GM19452 (cell line): Measurements from ENCODE around the gene MED13.
A peak's percentile ranks its signal among the peaks of the same experiment; 100 is the strongest.
"Not testable (repeated sequence)": the region's sequence is repeated elsewhere in the genome, so short reads cannot be mapped to it uniquely, and the experiment has no call there.

Experiments used
- ATAC-seq: cut with Tn5 transposase; IDR thresholded peaks from one replicate; pipeline ENCODE4 v1.9.1; 2021; ENCODE audit not compliant: unreplicated experiment

The MED13 gene

DNA sequence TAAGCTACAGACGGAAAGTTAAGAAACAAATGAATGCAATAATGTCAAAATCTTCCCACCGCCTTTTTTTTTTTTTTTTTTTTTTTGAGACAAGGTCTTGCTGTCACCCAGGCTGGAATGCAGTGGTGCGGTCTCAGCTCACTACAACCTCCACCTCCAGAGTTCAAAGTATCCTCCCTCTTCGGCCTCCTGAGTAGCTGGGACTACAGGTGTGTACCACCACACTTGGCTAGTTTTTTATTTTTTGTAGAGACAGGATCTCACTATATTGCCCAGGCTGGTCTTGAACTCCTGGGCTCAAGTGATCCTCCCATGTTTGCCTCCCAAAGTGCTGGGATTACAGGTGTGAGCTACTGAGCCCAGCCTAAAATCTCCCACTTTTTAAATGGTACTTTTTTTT is 66.5 kb downstream of the MED13 start:
- not testable (repeated sequence) for ATAC-seq

DNA sequence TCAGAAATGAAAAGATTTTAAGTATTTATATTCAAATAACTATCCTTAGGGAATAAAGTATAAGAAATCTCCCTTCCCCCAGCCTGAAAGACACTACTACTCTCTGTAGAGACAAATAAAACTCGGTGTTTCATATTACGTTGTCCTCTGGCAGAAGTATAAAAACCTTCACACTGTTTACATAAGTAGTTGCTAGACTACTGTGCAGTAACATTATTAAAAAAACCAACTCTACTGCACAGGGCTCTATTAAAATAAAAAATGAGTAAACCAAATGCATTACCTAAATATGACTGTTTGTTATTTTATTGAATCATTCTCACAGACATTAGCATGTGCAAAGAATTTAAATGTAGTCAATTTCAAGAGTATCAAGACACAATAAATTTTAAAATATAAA is 67.4 kb downstream of the MED13 start:
- no peak for ATAC-seq

DNA sequence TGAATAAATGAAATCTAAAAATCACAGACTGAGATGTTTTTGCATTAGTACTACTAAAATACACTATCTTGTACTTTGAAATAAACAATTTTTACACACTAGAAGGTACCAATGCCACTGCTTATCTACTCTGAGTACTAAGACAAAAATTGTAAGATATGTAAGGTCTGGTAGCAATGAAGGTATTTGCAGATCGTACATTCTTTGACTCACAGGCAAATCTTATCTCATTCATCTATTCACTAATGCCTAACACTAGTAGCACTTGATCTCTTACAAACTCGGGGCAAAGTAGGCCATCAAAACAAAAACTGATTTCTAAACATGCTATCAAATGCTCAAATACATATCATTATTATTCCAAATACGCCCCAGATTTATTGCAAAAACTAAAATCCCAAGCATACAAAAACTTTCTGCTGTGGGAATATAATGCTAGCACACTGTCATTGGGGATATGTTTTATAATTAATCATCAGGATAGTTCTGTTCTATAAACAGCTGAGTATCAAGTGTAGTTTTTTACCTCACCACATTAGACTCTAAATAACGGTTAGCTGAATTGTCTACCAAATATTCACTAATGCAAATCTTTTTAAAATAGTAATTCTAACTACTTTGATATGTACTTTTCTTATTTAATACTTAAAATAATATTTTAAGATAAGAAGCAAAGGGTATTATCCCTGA is 68.0 kb downstream of the MED13 start:
- no peak for ATAC-seq

DNA sequence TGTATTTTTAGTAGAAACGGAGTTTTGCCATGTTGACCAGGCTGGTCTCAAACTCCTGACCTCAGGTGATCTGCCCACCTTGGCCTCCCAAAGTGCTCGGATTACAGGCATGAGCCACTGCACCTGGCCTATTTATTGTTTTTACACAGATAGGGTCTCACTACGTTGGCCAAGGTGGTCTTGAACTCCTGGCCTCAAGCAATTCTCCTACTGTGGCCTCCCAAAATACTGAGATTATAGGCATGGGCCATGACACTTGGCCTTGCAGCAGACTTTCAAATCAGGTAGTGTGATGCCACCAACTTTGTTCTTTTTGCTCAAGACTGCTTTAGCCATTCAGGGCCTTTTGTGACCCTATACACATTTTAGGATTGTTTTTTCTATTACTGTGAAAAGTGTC is 75.6 kb downstream of the MED13 start:
- ATAC-seq: no peak

GRCh38 chr17:61986898-61987297 is 78.2 kb downstream of the MED13 start:
- ATAC-seq: no peak

DNA sequence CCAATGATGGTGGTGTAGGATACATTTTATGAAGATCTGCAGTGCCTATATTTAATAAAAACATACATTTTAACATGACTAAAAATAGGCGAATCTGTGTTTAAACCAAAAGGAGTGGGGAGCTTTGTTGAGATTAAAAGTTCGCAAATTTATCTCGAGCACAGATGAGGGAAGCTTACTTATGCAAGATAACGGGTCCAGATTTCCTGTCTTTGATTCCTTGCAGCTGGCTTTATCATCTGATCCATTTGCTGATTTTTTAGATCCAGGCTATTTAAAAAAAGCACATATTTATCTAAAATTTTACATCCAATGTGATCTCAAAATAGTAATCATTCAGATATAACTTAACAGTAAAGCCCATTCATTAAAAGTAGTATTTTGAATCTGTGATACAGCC is 80.3 kb downstream of the MED13 start:
- ATAC-seq: no peak

- ATAC-seq: no peak
Observed at GRCh38 chr17:61981323-61981722, 83.8 kb downstream of the MED13 start.

DNA sequence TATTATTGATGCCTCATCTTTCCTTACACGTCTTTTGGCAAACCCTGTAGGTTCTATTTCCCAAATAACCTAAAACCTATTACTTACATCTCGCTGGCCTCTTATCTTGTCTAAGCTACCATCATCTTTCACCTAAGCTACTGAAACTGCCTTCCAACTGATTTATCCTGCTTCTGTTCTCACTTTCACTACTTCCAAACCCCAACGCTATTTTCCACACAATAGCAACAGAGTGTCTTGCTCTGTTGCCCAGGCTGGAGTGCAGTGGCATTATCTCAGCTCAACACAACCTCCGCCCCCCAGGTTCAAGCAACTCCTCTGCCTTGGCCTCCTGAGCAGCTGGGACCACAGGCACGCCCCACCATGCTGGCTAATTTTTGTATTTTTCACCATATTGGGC is 84.5 kb downstream of the MED13 start:
- ATAC-seq: no peak

DNA sequence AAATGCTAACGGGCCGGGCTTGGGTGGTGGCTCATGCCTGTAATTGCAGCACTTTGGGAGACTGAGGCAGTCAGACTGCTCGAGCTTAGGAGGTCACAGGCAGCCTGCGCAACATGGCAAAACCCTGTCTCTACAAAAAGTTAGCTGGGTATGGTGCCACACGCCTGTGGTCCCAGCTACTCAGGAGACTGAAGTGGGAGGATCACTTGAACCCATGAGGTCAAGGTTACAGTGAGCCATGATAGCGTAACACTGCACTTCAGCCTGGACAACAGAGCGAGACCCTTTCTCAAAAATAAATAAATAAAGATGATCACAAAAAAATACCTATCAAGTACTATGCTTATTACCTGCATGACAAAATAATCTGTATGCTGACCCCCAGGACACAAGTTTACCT is 91.0 kb downstream of the MED13 start:
- no peak for ATAC-seq

DNA sequence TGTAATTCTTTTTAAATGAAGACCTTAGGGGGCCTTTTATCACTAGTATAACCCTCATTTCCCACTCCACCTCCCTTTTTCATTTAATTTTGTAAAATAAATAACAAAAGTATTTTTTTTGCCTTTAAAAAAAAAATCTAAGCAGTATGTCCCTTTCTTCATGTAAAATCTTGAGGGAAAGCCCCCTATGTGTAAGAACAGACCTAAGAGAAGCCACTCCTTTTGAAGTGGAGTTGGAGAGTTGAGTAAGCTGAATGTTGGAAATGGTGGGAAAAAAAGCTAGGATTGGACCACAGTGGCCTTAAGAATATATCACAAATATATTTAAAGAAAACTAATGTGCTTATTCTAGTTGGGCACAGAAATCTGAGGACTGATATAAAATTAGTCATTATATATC is 92.8 kb downstream of the MED13 start:
- no peak for ATAC-seq

GRCh38 chr17:61970030-61970429 is 95.0 kb downstream of the MED13 start:
- no peak for ATAC-seq

- ATAC-seq: no peak
Observed at GRCh38 chr17:61968757-61969156, 96.3 kb downstream of the MED13 start.

- ATAC-seq: no peak
Observed at GRCh38 chr17:61967729-61968128, 97.3 kb downstream of the MED13 start.

- ATAC-seq: no peak
Observed at GRCh38 chr17:61966191-61966590, 98.9 kb downstream of the MED13 start.

GRCh38 chr17:61955619-61956018 is 109.5 kb downstream of the MED13 start:
- no peak for ATAC-seq

DNA sequence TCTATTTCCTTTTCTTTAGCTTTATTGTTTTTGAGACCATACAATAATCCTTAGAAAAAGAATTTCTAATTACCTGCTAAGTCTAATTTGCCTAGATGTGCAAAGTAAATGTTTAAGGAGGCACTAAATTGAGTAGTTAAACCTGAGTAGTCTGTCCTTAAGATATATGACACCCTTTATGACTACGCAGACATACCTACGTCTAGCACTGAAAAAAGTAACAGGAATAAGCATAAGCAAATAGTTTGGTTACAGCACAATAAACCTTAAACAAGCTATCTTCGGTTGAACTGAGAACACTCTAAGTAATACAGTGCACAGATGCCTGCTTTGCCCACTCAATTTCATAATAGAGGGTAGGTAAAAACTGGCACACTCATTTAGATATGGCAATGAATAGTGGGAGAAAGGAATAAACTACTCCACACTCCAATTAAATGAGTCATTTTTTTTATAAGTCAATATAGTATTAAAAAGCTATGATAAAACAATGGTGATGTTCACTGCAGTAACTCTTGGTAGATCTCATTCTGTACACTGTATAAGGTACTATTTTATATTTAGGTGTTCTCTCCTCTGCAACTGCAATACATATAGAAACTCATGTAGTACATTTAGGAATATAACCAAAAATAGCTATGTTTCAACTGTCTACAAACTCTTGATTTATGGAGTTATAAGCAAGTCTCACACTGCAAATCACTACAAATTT is 117.6 kb downstream of the MED13 start:
- no peak for ATAC-seq

- ATAC-seq: no peak
Observed at GRCh38 chr17:61946359-61946758, 118.7 kb downstream of the MED13 start.

- ATAC-seq: no peak
Observed at GRCh38 chr17:61943117-61943516, 122.0 kb downstream of the MED13 start.

DNA sequence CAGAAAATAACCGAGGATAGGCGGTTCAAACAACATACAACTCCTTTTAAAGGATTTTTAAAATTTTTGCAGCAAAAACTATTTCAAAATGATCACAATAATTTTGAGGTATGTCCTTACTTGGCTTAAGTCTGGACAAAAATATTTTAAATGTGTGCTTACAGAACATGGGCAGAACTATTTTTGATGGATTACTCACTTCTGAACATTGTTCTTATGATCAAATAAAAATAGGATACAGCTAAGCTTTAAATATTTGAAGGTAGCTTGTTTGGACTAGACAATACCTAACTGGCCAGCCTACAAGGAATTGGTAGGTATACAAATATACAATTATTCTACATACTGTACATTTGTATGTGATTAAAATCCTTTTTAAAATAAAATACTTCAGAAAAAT is 123.0 kb downstream of the MED13 start:
- ATAC-seq: no peak

DNA sequence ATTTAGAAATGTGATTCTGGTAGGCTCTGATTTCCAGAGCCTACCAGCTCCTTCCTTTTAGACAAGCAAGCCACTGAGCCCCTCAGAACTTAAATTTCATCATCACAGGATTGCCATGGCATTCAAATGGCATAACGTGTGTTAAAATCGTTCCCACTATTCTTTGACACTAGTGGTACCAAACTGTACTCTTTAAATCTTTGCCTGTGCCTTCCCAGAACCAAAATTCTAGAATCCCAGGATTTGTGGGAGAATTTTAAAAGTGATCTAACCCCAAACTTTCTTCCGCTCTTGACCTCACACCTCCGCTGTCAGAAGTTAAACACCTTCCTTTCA is 137.0 kb downstream of the MED13 start:
- peak; percentile 7 for ATAC-seq

GRCh38 chr17:61927208-61928100 is 137.6 kb downstream of the MED13 start, which contains the start of gene INTS2:
INTS2 (minus strand) TSS chr17:61927982; CDS start chr17:61926644, 1,338 bp downstream.
- peak; percentile 80 for ATAC-seq

DNA sequence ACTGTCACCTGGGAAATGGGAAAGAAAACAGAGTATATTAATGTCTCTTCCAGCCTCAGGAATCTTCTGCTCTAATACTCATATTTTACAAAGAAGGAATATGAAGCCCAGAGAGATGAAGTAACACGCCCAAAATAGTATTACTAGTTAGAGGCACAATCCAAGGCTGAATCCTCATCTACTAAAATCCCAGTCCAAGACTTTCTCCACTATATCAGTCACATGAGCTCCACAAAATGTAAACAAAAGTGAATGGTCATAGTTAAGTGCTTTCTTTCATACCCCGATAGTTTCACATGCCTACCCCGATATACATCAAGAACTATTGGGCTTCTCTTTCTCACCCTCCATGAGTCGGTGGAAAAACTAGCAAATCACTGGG is 138.3 kb downstream of the MED13 start:
- peak; percentile 6 for ATAC-seq
